Colonic mucosa (tissue), 4 donors: Measurements from ENCODE around the gene IL10RB. TPM values are rescaled to one million over a fixed set of nuclear protein-coding genes. Genes with fewer than 3 reads are reported as not detected.

Experiments
- DNase-seq: peaks from one replicate; pipeline ENCODE4 v3.0.0-alpha.2; 2020
- H3K27ac ChIP-seq: fragments of 200-600 bp; one replicate; pipeline ENCODE4 v1.8.0; 2021
- H3K27me3 ChIP-seq: fragments of 200-600 bp; one replicate; pipeline ENCODE4 v1.8.0; 2021
- H3K36me3 ChIP-seq: fragments of 200-600 bp; one replicate; pipeline ENCODE4 v1.8.0; 2021
- H3K4me1 ChIP-seq: fragments of 200-600 bp; one replicate; pipeline ENCODE4 v1.8.0; 2021; ENCODE audit warnings: mild to moderate bottlenecking
- H3K4me3 ChIP-seq: fragments of 200-600 bp; one replicate; pipeline ENCODE4 v1.8.0; 2021
- H3K9ac ChIP-seq, 2 donors: one replicate each; pipeline ENCODE4 v1.7.0; 2013; ENCODE audit warnings: control low read depth in 2 of 2, low read depth in 2 of 2, low read length in 2 of 2
- H3K9me3 ChIP-seq: fragments of 200-600 bp; one replicate; pipeline ENCODE4 v1.8.0; 2021
- CTCF ChIP-seq: fragments of 200-600 bp; IDR thresholded peaks from one replicate; pipeline ENCODE4 v1.8.0; 2022; ENCODE audit warnings: antibody characterized with exemption, mild to moderate bottlenecking
- intact Hi-C: fragments of 100-400 bp; cut with DNase I; formaldehyde crosslinking; loops from one replicate; pipeline ENCODE4 v1.14.1; 2022
- total RNA-seq, 2 donors: library from RNA; stranded (reverse); fragmentation: NEBNext Ultra II Directional in 1 of 2; extraction: Animal tissue kit (Norgen Biotek cat#: 25700) in 1 of 2; gene quantifications; one replicate each; pipeline ENCODE4 v1.2.1, GENCODE V29; 2021
- donor health status: healthy.
- donor health status: DM: no; HTN: no; CAD: no.
- donor health status: DM: no; HTN: no; CAD: no.

IL10RB gene
- total RNA-seq, 2 donors from 2014 or later: 48.0 to 86.3 TPM

GRCh38 chr21:33279330-33279820 is 13.2 kb downstream of the IL10RB start:
- H3K36me3 ChIP-seq: no peaks in the 10 kb centered on the region
- no peak overlapping the region for H3K4me3 ChIP-seq
- H3K9ac ChIP-seq: no peak overlapping the region
- no peak for DNase-seq
- no peak for TF ChIP-seq CTCF
- no peaks in the 10 kb centered on the region for H3K9me3 ChIP-seq
- no peaks in the 10 kb centered on the region for H3K27me3 ChIP-seq
- no peak overlapping the region for H3K27ac ChIP-seq
- H3K4me1 ChIP-seq: no peaks in the 10 kb centered on the region
- intact Hi-C loops: no loop called here

- H3K9ac ChIP-seq: no peak overlapping the region
- H3K27ac ChIP-seq: no peak overlapping the region
- H3K9me3 ChIP-seq: no peaks in the 10 kb centered on the region
- TF ChIP-seq CTCF: no peak
- H3K36me3 ChIP-seq: no peaks in the 10 kb centered on the region
- intact Hi-C loops: no loop called here
- H3K4me3 ChIP-seq: no peak overlapping the region
- DNase-seq: no peak
- H3K4me1 ChIP-seq: peaks cover 2% of the 10 kb centered on the region
- no peaks in the 10 kb centered on the region for H3K27me3 ChIP-seq
Measured at GRCh38 chr21:33281096-33281652, 15.0 kb downstream of the IL10RB start.

- intact Hi-C loops: no loop called here
- TF ChIP-seq CTCF: no peak
- Histone ChIP-seq H3K4me1 (peaks cover 7% of the 10 kb centered on the region), H3K4me3 (no peak overlapping the region), H3K9me3 (no peaks in the 10 kb centered on the region), H3K27me3 (no peaks in the 10 kb centered on the region), H3K36me3 (no peaks in the 10 kb centered on the region), H3K27ac (no peak overlapping the region), H3K9ac (no peak overlapping the region)
- no peak for DNase-seq
Measured at GRCh38 chr21:33283203-33283602, 17.0 kb downstream of the IL10RB start.

- TF ChIP-seq CTCF: no peak
- H3K4me3 ChIP-seq: no peak overlapping the region
- no peaks in the 10 kb centered on the region for H3K27me3 ChIP-seq
- peak overlapping the region; percentile 39 for H3K27ac ChIP-seq
- intact Hi-C loops: no loop called here
- no peak overlapping the region for H3K9ac ChIP-seq
- no peak for DNase-seq
- peaks cover 7% of the 10 kb centered on the region for H3K4me1 ChIP-seq
- no peaks in the 10 kb centered on the region for H3K9me3 ChIP-seq
- no peaks in the 10 kb centered on the region for H3K36me3 ChIP-seq
Measured at GRCh38 chr21:33286076-33286475, 19.9 kb downstream of the IL10RB start.

GRCh38 chr21:33286600-33287456 is 20.7 kb downstream of the IL10RB start:
- Histone ChIP-seq H3K27me3 (no peaks in the 10 kb centered on the region), H3K4me1 (peaks cover 7% of the 10 kb centered on the region), H3K9me3 (no peaks in the 10 kb centered on the region), H3K27ac (peak overlapping the region; percentile 39), H3K9ac (peak overlapping the region in 1 of 2 donors; percentile 2), H3K4me3 (no peak overlapping the region), H3K36me3 (peaks cover 3% of the 10 kb centered on the region)
- DNase-seq: peak; percentile 62
- TF ChIP-seq CTCF: no peak
- intact Hi-C loops: no loop called here
